GM18498 (cell line): ENCODE results near the gene SLC25A23.

Experiments
- ATAC-seq: cut with Tn5 transposase; IDR thresholded peaks from one replicate; pipeline ENCODE4 v1.9.1; 2021; ENCODE audit warnings: mild to moderate bottlenecking, moderate library complexity; ENCODE audit not compliant: unreplicated experiment

The SLC25A23 gene

DNA sequence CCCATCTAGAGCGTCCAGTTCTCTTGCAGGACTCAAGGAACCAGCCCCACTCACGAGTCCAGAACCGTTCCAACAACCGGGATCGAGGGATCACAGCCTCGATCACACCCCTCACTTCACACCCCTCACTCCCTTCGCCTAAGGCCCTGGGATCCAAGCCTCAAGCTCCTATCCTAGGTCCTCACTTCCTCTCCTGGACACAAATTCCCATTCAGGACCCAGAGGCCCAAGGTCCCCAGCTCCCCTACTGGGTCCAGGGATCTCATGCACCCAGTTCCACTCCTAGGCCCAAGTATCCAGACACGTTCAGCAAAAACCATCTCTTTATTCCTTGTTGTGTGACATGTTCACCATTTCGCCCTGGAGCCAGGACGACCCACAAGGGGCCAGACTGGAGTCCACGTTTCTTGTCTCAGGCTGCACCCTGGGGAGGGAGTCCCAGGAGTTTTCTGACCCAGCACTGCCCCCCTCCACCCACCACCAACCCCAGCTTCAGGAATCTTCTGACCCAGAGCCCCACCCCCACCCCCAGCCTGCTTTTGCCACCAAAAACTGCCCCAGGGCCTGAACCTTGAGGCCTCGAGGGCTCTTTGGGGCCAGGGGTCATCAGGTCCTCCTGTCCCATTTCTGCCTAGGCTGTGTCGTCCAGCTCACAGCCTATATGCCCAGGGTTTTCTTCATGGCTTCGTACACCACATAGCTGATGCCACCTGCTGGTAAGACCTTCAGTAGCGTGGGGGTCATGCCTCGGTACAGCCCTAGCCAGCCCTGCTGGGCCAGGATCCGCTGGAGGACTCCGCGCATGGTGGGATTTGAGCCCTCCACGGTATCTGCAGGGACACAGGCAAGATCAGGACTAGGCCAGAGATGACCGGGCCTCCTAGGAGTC, 33.6 kb downstream of the SLC25A23 start:
- ATAC-seq, result no peak

DNA sequence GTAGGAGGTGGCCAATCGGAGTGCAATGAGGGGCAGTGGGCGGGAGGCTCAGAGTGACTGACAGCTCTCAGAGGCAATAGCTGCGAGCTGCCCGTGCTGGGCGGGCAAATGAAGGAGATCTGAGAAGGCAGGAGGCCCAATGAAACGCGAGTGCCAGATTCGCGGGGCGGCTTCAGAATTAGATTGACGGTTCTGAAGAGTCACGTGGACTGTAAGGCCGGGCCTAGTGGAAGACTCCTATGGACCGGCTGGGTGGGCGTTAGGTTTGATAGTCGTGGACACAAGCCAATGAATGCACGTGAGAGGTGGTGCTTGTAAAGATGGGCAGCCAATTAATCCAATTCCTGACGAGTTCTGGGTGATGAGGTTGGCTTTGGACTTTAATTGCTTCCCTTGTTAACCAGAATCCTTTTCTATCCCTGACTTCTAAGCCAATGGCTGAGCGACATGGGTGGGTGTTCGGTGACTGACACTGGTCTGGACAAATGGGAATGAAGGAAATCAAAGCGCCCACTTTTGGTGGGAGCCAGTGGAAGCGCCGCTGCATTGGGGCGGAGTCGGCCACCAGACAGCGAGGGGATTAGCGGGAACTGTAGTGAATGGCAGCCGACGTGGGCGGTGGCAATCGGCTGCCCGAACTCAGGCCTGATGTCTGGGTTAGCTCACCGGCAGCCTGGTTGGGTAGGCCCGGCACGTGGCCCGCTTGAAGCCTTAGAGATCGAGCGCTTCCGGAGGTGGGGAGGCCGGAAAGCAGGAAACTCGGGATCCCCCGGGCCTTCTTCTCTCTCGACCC, 34.5 kb downstream of the SLC25A23 start:
- ATAC-seq, result peak; percentile 85

DNA sequence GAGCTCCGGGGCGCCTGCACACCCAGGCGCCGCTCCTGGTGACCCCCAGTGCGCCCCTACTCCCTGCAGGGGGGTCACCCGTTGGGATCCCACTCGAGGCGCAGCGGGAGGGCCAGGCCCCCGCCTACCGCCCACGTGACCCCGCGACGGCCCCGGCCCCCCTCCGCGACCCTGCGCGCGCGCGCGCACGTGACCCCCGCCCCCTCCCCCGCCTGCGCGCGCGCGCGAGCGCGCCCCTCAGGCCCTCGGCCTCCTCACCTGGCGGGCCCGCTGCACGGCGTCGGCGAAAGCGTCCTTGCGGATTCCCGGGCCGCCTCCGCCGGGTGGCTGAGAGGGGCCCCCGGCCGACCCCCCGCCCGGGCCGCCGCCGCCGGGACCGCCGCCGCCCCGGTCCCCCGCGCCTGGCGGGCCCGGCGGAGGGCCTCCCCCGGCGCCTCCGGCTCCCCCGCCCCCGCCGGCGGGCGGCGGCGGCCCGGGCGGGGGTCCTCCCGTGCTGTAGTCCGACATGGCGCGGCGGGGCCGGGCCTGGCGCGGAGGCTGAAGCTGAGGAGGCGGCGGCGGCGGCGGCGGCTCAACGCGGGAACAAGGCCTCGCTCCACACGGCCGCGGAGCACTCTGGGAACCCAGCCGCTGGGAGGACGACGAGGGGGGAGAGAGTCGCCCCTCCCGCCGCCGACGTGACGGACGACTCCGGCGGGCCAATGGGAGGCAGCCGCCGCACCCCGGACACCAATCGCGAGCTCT, 35.2 kb downstream of the SLC25A23 start, which contains the start of gene KHSRP:
TSS of gene KHSRP (minus strand) at position 617 of the 744 bp plus-strand sequence. CDS start at position 507, 110 bp downstream.
- ATAC-seq, result peak; percentile 2

DNA sequence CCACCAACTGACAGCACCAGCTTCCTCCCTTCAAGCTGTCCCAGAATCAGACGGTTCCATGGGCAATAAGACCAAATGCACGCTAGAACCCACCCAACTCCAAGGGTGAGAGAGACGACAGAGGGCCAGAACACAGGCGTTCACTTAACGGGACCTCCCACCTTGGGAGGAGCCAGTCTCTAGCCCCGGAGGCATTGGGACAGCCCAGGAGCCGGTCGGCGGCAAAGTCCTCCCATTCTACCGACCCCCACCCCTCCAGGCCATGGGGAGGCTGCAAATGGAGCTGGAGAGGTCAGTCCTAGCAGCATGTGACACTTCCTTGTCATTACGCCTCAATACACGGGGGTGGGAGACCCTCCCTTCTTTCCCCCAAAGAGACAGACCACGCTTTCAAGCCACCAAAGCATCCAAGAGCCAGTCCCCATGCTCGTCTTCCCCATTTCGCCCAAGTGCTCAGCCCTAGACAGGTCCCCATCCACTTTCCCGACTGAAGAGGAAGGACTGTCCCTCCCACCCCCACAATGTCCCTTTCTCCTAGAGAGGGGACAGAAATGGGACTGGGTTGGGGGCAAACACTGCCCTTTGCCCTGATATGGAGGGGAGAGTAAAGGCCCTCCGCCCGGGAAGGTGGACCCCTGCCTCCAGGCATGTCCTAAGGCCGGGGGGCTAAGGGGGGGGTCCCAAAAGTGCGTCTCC, 35.9 kb downstream of the SLC25A23 start:
- ATAC-seq, result no peak

DNA sequence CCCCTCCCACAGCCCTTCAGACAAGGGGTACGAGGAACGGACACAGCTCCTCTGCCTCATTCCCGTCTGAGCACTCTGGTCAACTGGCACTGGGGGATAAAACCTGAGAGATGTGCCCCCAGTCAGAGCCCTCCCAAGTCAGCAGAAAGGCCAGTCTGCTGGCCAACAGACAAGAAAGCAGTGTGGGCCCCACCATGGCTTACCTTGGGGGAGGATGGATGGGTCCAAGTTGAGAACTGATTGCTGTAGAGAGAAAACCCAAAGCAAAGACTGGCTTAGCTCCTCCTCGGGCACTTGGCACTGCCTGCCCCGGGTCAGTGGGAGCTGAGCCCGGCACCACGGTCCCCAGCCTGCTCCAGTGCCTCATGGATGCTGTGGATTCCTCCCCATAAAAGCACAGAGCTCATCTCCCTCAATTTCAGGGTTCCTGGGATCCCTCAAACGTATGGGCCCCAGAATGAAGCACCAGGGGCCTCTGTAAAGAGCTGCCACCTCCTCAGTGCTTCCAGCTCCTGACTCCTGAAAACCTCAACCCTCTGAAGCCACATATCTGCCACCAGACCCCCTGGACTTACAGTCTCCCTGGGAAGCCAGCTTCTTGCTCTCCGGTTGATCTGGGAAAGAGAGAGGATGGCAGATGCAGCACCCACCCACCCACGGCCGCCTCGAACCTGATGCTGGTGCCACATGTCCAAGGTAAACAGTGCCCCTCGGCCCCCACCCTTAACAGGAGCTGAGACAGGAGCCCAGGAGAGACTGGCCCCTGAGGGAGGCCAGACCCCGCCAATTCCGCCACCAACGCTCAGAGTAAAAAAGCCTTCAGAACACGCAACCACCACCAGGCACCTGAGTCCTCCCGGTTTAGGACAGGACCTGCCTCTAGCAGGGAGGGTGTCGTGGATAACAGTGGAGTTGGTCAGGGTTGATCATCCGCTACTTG, 38.2 kb downstream of the SLC25A23 start:
- ATAC-seq, result no peak

DNA sequence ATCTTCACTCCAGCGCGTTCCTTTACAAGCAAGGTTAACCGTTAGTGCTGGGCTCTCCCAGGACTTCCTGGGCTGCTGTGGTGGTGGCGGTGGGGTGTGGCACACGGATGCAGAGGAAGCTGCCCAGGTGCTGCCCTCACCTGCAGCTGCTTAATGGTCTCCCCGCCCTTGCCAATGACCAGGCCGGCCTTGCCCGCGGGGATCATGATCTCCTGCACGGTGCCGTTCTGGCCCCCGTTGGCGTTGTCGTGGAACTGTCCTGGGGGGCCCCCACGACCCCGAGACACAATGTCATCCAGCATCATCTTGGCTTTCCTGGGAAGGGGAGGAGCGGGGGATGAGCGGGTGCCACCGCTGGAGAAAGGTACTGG, 41.0 kb downstream of the SLC25A23 start:
- ATAC-seq, result no peak

DNA sequence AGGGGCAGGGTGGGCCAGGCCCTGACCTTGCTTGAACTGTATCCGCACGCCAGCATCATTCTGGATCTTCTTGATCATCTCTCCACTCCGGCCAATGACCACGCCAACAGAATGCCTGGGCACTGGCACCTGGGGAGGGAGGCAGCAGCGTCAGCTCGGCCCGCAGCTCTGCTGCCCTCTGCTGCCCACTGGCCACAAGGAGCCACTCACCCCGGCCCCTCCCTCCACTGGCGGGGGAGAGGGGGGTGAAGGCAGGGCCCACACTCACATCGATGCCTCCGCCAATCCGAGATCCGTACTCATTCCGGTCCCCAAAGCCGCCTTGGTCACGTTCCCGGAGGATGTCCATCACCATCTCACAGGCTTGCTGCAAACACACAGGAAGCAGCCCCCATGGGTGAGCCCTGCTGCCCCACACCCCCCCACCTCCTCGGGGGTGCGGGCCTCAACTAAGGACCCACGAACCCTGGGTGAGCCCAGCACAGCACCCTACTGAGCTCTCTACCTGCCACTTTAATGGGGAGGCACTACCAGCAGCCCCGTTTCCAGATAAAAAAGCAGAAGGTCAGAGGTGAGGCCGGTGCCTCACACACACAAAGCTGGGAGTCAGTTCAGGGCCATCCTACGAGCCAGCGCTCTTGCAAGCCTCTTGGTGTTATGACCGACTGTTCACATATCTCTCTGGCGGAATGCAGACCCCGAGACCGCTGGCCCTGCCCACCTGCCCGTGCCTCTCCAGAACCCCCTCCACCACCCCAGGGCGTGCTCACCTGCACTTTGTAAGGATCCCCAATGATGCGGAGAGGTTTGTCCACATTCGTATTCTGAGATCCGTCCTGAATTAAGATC, 41.7 kb downstream of the SLC25A23 start:
- no peak for ATAC-seq

DNA sequence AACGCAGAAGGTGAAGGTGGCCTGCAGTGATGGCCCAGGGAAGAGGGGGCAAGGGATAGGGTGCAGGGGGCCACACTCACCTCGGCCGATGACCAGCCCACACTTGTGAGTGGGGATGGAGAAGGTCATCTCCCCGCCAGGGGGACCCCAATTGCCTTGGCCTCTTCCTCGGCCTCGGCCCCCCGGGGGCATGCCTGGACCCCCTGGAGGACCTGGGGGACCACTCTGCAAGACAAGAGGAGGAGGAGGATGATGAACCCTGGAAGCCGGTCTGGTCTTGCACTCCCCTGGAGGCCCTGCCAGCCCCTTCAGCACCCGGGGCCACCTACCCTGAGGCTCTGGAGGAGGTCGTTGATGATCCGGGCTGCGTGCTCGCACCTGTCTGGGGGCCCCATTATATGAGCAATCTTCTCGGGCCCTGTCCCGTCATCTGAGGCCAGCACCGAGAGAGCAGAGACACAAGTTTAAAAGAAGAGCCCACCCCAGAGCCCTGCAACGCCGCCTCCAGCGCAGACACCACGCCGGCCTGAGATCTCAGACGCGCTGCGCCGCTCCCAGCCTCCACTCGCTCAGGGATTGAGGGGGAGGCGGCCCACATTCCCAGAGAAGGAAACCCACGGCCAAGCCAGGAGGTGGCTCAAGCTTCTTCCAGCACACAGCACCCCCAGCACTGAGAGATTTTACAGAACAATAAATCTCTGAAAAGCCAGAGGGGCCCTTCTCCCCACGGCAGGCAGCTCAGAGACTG, 42.8 kb downstream of the SLC25A23 start:
- no peak for ATAC-seq

DNA sequence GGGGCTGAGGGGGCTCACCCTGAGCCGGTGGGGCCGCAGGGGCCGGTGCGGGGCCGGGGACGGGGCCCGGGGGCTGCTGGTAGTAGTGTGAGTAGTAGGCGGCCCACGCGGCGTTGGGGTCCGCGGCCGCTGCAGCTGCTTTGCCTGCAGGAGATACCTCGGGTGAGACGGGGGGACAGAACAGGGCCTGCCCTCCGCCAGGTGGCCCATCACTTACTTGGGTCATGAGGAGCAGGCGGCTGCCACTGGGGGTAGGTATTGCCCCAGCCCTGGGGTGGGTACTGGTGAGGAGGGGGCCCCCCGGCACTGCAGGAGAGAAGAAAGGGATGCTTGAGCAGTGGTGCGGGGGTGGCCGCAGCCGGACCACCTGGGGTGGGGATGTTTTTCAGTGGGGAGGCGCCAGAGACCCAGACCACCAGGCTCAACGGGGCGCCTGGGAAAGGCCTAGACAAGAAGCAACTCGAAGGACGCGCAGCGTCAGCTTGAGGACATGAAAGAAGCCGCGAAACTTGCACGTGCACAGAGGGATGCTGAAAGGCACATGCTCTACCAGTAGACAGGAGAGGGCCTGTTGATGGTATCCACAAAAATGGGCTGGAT, 43.9 kb downstream of the SLC25A23 start:
- ATAC-seq, result no peak

DNA sequence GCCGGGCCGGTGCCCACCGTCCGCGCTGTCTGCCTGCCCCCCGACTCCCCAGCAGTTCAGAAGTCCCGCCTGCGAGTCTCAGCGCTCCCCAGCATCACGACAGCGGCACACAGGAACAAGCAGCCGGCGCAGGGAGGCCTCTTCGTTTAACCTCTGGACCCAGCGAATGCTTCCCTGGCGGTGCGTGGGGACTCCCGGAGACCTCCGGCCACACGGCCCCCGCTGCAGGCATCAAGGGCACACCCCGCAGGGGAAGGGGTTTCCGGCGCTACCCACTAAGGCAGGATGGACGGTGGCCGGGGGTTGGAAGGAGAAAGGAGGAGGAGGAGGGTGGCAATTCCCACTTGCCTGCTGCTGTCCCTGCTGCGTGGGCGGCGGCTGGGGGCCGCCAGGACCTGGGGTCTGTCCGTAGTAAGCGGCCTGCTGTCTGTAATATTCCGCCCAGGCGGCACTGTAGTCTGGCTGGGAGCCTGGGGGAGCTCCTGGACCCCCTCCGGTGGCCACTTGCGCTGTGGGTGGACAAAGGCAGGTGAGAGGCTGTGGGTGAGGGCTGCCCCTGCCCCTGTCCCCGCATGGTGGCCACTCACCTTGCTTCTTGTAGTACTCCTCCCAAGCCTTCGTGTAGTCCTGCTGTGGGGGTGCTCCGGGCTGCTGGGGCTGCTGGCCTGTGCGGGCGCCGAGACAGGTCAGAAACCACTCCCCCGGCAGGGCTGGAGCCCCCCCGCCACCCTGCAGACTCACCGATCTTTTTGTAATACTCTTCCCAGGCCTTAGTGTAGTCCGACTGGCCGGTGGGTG, 44.6 kb downstream of the SLC25A23 start:
- no peak for ATAC-seq

DNA sequence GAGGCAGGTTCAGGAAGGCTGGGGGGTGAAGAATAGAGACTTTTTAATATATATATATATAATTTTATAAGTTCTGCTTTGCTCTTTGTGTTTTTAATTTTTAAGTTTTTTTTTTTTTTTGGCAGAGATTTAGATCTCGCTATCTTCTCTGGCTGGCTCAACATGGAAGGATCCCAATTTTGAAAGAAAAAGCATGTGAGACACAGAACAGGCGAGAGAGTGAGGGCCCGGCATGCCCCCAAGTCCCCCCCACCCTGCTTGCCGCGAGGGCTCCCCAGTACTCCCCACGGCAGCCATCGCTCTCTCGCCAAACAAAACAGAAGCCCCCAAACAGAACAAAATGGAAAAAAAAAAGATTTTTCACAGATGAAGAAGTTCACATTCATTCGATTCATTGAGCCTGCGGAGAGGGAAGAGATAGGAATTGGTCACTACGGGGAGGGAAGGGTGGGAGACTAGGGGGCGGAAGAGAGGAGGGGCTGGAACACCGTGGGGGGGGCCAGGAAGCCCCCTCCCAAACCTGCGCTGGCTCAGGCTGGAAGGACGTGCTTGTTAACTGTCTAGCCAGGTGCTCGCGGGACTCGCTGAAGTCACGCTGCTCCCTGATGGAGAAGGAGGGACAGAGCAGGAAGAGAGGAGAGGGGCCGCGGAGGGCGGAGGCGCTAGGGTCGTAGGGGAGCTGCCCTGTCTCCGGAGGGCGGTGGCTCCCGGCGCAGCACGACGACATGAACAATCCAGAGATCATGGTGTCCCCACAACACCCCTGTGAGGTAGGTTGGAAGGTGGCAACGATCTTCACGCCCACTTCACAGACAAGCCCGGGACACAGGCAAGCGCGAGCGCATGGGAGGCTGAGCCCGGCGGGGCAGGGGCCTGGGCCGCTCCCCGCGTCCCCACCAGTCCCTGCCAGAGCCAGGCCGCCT, 45.6 kb downstream of the SLC25A23 start:
- no peak for ATAC-seq

DNA sequence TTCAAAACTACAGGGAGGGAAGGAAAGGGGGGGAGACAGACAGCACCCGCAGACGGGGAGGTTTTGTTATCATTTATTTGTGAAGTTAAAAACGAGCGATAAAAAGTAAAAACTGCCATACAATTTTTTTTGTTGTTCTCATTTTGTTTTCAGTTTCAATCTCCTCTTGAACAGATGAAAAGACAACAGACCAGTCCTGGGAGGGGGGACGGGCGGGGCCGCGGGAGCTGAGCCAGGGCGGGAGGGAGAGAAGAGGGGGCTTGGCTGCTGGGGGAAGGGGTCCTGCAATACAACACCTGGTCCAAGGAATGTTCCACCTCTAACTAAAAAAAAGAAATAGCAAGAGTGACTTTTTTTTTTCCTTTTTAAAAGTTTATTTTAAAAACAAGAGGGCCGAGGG, 46.3 kb downstream of the SLC25A23 start:
- ATAC-seq, result no peak

DNA sequence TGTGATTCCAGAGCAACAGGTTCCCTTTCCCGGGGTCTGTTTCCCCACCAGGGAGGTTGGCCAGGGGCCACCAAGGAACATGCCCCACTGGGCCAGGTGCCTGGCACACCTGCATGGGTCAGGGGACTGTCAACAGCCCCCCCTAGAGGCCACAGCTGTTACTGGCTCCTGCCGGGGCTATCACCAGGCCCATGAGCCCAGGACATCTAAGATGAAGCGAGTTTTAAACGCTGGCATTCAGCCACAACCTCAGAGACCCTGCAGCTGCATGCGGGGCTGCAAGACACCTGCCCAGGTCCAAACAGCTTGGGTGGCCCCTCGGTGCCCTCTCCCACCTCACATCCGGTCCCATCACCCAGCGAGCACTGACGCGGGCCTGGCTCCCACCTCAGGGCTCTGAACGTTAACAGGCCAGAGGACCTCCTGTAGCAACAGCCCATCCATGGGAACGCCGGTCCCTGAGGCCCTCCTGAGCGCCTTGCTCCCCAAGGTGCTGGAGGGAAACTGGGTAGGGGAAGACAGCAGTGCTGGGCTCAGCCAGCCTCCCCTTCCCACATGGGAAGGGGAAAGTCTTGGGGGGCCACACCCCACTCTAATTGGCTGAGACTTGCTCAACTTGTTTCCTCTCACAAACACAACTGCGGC, 47.0 kb downstream of the SLC25A23 start:
- no peak for ATAC-seq

DNA sequence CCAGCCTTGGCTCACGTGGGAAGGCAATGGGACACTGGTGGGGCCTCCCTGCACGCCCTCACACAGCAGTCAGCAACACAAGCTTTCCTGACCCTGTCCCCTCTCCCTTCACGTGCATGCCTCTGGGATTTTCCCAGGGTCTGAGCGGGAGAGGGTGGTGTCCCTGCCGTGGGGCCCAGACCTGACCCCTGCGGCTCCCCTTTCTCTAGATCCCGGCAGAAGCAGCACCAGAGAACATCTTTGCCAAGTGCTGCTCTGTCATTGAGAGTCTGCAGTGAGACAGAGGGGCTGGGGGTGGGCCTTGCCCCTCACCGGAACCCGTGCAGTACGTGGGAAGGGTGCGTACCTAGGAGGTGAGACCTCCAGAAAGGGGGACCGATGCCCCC, 47.5 kb downstream of the SLC25A23 start:
- ATAC-seq, result no peak

DNA sequence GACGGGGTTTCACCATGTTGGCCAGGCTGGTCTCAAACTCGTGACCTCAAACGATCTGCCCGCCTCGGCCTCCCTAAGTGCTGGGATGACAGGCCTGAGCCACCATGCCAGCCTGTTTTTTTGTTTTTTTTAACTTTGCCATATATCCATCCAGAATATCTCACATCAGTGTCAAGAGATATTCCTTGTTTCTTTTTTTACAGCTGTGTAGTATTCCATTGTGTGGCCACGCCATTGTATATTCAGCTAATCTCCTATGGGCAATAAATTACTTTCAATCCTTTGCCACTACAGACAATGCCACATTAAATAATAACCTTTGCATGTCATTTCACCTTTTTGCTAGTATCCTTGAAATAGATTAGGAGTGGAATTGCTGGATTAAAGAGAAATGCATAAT, 50.2 kb downstream of the SLC25A23 start:
- ATAC-seq, result no peak
